Measurements from ENCODE around the gene EPHA4.

EPHA4 gene

GRCh38 chr2:221437056-221437455 is 135.0 kb downstream of the EPHA4 start:
- H3K36me3 ChIP-seq (ENCODE audit: insufficient read depth, low read length), result peaks cover 5% of the 10 kb centered on the region; the same call in 1 of the 2 replicates
- H3K4me3 ChIP-seq (ENCODE audit: low read length, poor library complexity, severe bottlenecking), result no peak overlapping the region
- H3K9me3 ChIP-seq (ENCODE audit: insufficient read depth, low read depth, low read length), result no peaks in the 10 kb centered on the region
- H4K20me1 ChIP-seq (ENCODE audit: insufficient read depth, low read length, poor library complexity, severe bottlenecking), result no peaks in the 10 kb centered on the region
- H3F3A ChIP-seq (ENCODE audit: low read depth), result no peaks in the 10 kb centered on the region
- H3K4me1 ChIP-seq (ENCODE audit: insufficient read depth, low read length, poor library complexity, severe bottlenecking), result no peaks in the 10 kb centered on the region
- H3K79me2 ChIP-seq (ENCODE audit: insufficient read depth, low read length), result no peaks in the 10 kb centered on the region
- H3K27me3 ChIP-seq (ENCODE audit: insufficient read depth, low read length, poor library complexity, severe bottlenecking), result no peaks in the 10 kb centered on the region
- no peak overlapping the region for H3K9ac ChIP-seq (ENCODE audit: low read depth, low read length, poor library complexity, severe bottlenecking)
- no peak overlapping the region for H2AFZ ChIP-seq (ENCODE audit: low read length)
- H3K9me2 ChIP-seq (replicated peaks; ENCODE audit: low read depth, low read length), result no peaks in the 10 kb centered on the region
- H3K4me2 ChIP-seq (ENCODE audit: low read depth, low read length, poor library complexity, severe bottlenecking), result no peak overlapping the region
- TF ChIP-seq EZH2phosphoT487 (IDR thresholded peaks at IDR 0.05; ENCODE audit: borderline replicate concordance) (no peak), CTCF (conservative IDR thresholded peaks at IDR 0.05; ENCODE audit: low read length) (no peak)

GRCh38 chr2:221435171-221435570 is 136.9 kb downstream of the EPHA4 start:
- TF ChIP-seq CTCF (conservative IDR thresholded peaks at IDR 0.05; ENCODE audit: low read length) (no peak), EZH2phosphoT487 (IDR thresholded peaks at IDR 0.05; ENCODE audit: borderline replicate concordance) (no peak)
- Histone ChIP-seq H3K4me1 (ENCODE audit: insufficient read depth, low read length, poor library complexity, severe bottlenecking) (no peaks in the 10 kb centered on the region), H3K4me3 (ENCODE audit: low read length, poor library complexity, severe bottlenecking) (no peak overlapping the region), H4K20me1 (ENCODE audit: insufficient read depth, low read length, poor library complexity, severe bottlenecking) (no peaks in the 10 kb centered on the region), H3K4me2 (ENCODE audit: low read depth, low read length, poor library complexity, severe bottlenecking) (no peak overlapping the region), H3K27me3 (ENCODE audit: insufficient read depth, low read length, poor library complexity, severe bottlenecking) (no peaks in the 10 kb centered on the region), H3K9ac (ENCODE audit: low read depth, low read length, poor library complexity, severe bottlenecking) (no peak overlapping the region), H3F3A (ENCODE audit: low read depth) (no peaks in the 10 kb centered on the region), H3K9me3 (ENCODE audit: insufficient read depth, low read depth, low read length) (no peaks in the 10 kb centered on the region), H2AFZ (ENCODE audit: low read length) (no peak overlapping the region), H3K79me2 (ENCODE audit: insufficient read depth, low read length) (no peaks in the 10 kb centered on the region), H3K9me2 (replicated peaks; ENCODE audit: low read depth, low read length) (no peaks in the 10 kb centered on the region), H3K36me3 (ENCODE audit: insufficient read depth, low read length) (0 out of 2 replicates have a peak, but pooled peaks cover 2% of the 10 kb centered on the region)

DNA sequence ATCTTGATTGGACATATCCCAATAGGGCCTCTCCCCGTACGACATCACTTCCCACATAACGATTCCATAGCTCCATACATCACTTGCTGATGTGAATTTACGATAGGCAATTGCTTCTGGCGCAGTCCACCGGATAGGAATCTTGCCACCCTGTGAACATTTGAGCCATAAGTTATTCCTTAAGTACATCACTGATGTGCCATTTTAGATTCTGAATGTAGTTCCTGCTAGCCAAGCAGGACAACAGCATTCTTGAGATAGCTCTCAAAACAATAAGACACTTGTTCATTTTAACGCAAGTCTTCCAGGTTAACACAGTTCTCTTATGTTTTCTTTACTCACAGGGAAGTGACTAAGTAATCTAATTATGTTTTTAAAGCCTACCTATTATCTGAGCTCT is 138.0 kb downstream of the EPHA4 start:
- Histone ChIP-seq H3K4me2 (ENCODE audit: low read depth, low read length, poor library complexity, severe bottlenecking) (no peak overlapping the region), H3K9ac (ENCODE audit: low read depth, low read length, poor library complexity, severe bottlenecking) (no peak overlapping the region), H3K79me2 (ENCODE audit: insufficient read depth, low read length) (no peaks in the 10 kb centered on the region), H3K9me2 (replicated peaks; ENCODE audit: low read depth, low read length) (no peaks in the 10 kb centered on the region), H3F3A (ENCODE audit: low read depth) (no peaks in the 10 kb centered on the region), H3K4me3 (ENCODE audit: low read length, poor library complexity, severe bottlenecking) (no peak overlapping the region), H3K9me3 (ENCODE audit: insufficient read depth, low read depth, low read length) (no peaks in the 10 kb centered on the region), H2AFZ (ENCODE audit: low read length) (no peak overlapping the region), H4K20me1 (ENCODE audit: insufficient read depth, low read length, poor library complexity, severe bottlenecking) (no peaks in the 10 kb centered on the region), H3K4me1 (ENCODE audit: insufficient read depth, low read length, poor library complexity, severe bottlenecking) (no peaks in the 10 kb centered on the region), H3K36me3 (ENCODE audit: insufficient read depth, low read length) (0 out of 2 replicates have a peak, but pooled peaks cover 2% of the 10 kb centered on the region), H3K27me3 (ENCODE audit: insufficient read depth, low read length, poor library complexity, severe bottlenecking) (no peaks in the 10 kb centered on the region)
- TF ChIP-seq EZH2phosphoT487 (IDR thresholded peaks at IDR 0.05; ENCODE audit: borderline replicate concordance) (no peak), CTCF (conservative IDR thresholded peaks at IDR 0.05; ENCODE audit: low read length) (no peak)

Measured in Loucy (cell line).